ENCODE results near the gene SEL1L3. TPM values are rescaled to one million over a fixed set of nuclear protein-coding genes. Genes with fewer than 3 reads are reported as not detected.

SEL1L3 gene
- total RNA-seq, 1 experiment from 2014 or later = 48.3 TPM

DNA sequence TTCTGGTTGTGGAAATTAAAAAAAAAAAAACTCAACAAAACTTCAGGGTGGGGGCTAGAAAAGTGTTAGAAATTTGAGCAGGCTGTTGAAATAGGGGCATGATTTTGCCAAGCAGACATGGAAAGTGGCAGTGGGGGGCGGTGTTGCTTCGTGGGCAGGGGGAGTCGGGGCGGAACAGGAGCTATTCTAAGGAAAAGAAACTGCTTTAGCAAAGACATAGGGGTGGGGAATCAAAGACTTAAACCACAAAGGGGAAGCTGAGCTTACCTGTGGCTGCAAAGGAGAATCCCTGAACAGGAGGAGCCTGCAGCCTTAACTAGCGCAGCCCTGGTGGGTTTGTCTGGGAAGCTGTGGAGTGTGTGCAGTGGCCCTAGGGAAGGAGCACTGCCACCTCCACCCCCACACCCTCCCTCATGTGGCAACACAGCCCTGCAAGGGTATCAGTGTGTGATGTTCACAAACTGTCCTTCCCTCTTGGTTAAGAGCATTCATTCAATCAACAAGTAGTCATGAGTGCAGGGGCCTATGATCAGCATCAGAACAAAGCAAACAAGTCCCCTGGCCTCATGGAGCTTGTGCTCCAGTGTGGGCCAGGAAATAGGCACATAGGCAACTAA, 20.5 kb downstream of the SEL1L3 start:
- Histone ChIP-seq H3K14ac (ENCODE audit: insufficient read depth, low read length) (no peak overlapping the region), H4K91ac (ENCODE audit: insufficient read length, low read depth, low read length) (no peak overlapping the region), H3K23ac (ENCODE audit: insufficient read length, low read depth, low read length) (no peak overlapping the region), H3K9ac (ENCODE audit: extremely low read depth, insufficient read length, low read length) (no peak overlapping the region), H3K79me1 (ENCODE audit: insufficient read depth, low read depth, low read length, poor library complexity, severe bottlenecking) (peaks cover 2% of the 10 kb centered on the region), H2BK20ac (ENCODE audit: low read depth, low read length, poor library complexity, severe bottlenecking) (no peak overlapping the region), H2BK5ac (ENCODE audit: insufficient read length, low read length) (no peak overlapping the region), H2AFZ (ENCODE audit: low read length) (no peak overlapping the region), H4K5ac (ENCODE audit: insufficient read length, low read depth, low read length) (no peak overlapping the region), H3K27ac (ENCODE audit: insufficient read length, low read depth, low read length) (no peak overlapping the region), H2BK15ac (ENCODE audit: low read depth, low read length) (no peak overlapping the region), H2BK120ac (ENCODE audit: low read depth, low read length, poor library complexity, severe bottlenecking) (no peak overlapping the region), H2BK12ac (ENCODE audit: insufficient read length, low read depth, low read length) (no peak overlapping the region), H3K4me1 (ENCODE audit: insufficient read depth, low read length) (peaks cover 6% of the 10 kb centered on the region; the same call in 1 of the 2 replicates), H4K20me1 (ENCODE audit: control insufficient read depth, insufficient read depth, insufficient read length) (no peaks in the 10 kb centered on the region), H4K8ac (replicated peaks; ENCODE audit: insufficient read length, low read depth, low read length) (no peak overlapping the region), H2AK5ac (ENCODE audit: insufficient read length, low read length) (no peak overlapping the region), H3T11ph (ENCODE audit: low read length) (no peak overlapping the region), H3K9me3 (ENCODE audit: control insufficient read depth, low read depth, low read length) (no peaks in the 10 kb centered on the region), H3K18ac (ENCODE audit: insufficient read length, low read depth, low read length) (no peak overlapping the region), H3K56ac (ENCODE audit: insufficient read length, low read depth, low read length) (no peak overlapping the region), H3K4ac (ENCODE audit: low read depth, low read length) (no peak overlapping the region), H3K79me2 (ENCODE audit: insufficient read depth, low read length) (no peaks in the 10 kb centered on the region), H3K4me2 (ENCODE audit: insufficient read depth, insufficient read length, low read length) (no peak overlapping the region), H3K23me2 (ENCODE audit: insufficient read length, low read depth, low read length, poor library complexity, severe bottlenecking) (no peaks in the 10 kb centered on the region), H3K27me3 (ENCODE audit: insufficient read depth, low read length) (no peaks in the 10 kb centered on the region)
- Mint-ChIP-seq H3K4me1 (peaks cover 59 to 64% of the 10 kb centered on the region in 2 experiments), H3K27me3 (ENCODE audit: low read depth) (no peaks in the 10 kb centered on the region), H3K36me3 (ENCODE audit: insufficient read depth in 1 of 3, low read depth in 3 of 3) (peaks cover 13 to 30% (median 13%) of the 10 kb centered on the region in 3 experiments), H3K4me3 (no peak overlapping the region), H3K27ac (peak overlapping the region; percentile 77 to 93 (median 79); a peak in 5 of 7 replicates), H3K9me3 (no peaks in the 10 kb centered on the region; a peak in 1 of 5 replicates)
- no CpG with 5 or more reads among the region's 5 CpGs for WGBS (ENCODE audit: extremely low coverage, insufficient read length, low lambda C conversion rate)
- DNase-seq = no peak
- TF ChIP-seq, protein P1, sequence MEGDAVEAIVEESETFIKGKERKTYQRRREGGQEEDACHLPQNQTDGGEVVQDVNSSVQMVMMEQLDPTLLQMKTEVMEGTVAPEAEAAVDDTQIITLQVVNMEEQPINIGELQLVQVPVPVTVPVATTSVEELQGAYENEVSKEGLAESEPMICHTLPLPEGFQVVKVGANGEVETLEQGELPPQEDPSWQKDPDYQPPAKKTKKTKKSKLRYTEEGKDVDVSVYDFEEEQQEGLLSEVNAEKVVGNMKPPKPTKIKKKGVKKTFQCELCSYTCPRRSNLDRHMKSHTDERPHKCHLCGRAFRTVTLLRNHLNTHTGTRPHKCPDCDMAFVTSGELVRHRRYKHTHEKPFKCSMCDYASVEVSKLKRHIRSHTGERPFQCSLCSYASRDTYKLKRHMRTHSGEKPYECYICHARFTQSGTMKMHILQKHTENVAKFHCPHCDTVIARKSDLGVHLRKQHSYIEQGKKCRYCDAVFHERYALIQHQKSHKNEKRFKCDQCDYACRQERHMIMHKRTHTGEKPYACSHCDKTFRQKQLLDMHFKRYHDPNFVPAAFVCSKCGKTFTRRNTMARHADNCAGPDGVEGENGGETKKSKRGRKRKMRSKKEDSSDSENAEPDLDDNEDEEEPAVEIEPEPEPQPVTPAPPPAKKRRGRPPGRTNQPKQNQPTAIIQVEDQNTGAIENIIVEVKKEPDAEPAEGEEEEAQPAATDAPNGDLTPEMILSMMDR (conservative IDR thresholded peaks at IDR 0.05) = peak; percentile 60

Data from H9 (cell line).